ENCODE data around the gene TRIM47. TPM values are rescaled to one million over a fixed set of nuclear protein-coding genes. Genes with fewer than 3 reads are reported as not detected.

Gene TRIM47
- total and polyA plus RNA-seq, 2 of the 13 experiments (the other 11 are each of a cell fraction or from before 2014, with no cell fraction given), result 33.5 to 82.0 TPM

GRCh38 chr17:75845058-75845711 is 33.2 kb downstream of the TRIM47 start (continued):
- TF ChIP-seq, protein P1, sequence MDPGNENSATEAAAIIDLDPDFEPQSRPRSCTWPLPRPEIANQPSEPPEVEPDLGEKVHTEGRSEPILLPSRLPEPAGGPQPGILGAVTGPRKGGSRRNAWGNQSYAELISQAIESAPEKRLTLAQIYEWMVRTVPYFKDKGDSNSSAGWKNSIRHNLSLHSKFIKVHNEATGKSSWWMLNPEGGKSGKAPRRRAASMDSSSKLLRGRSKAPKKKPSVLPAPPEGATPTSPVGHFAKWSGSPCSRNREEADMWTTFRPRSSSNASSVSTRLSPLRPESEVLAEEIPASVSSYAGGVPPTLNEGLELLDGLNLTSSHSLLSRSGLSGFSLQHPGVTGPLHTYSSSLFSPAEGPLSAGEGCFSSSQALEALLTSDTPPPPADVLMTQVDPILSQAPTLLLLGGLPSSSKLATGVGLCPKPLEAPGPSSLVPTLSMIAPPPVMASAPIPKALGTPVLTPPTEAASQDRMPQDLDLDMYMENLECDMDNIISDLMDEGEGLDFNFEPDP (CRISPR knock-in tag; conservative IDR thresholded peaks at IDR 0.05), result no peak
- TF ChIP-seq, protein P2, sequence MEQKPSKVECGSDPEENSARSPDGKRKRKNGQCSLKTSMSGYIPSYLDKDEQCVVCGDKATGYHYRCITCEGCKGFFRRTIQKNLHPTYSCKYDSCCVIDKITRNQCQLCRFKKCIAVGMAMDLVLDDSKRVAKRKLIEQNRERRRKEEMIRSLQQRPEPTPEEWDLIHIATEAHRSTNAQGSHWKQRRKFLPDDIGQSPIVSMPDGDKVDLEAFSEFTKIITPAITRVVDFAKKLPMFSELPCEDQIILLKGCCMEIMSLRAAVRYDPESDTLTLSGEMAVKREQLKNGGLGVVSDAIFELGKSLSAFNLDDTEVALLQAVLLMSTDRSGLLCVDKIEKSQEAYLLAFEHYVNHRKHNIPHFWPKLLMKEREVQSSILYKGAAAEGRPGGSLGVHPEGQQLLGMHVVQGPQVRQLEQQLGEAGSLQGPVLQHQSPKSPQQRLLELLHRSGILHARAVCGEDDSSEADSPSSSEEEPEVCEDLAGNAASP (CRISPR knock-in tag; IDR thresholded peaks at IDR 0.05; ENCODE audit: borderline replicate concordance), result 0 out of 2 replicates have a peak, but pooled peaks have one; percentile 7
- TF ChIP-seq ZGPAT (CRISPR knock-in tag; IDR thresholded peaks at IDR 0.05) (peak; percentile 72), NONO (IDR thresholded peaks at IDR 0.05) (no peak), NONO (CRISPR knock-in tag; conservative IDR thresholded peaks at IDR 0.05) (peak; percentile 73; the same call in 1 of the 2 replicates), NR2F1 (CRISPR knock-in tag; IDR thresholded peaks at IDR 0.05) (0 out of 4 replicates have a peak, but pooled peaks of 1 of the 2 experiments have one; percentile 26), ZNF460 (CRISPR knock-in tag; IDR thresholded peaks at IDR 0.05; ENCODE audit: borderline replicate concordance) (peak; percentile 35; the same call in 1 of the 2 replicates), CCDC6 (CRISPR knock-in tag; IDR thresholded peaks at IDR 0.05) (no peak), ZNF781 (CRISPR knock-in tag; IDR thresholded peaks at IDR 0.05; ENCODE audit: borderline replicate concordance, not compliant biosample characterization) (peak; percentile 92), HMG20B (CRISPR knock-in tag; conservative IDR thresholded peaks at IDR 0.05) (peak; percentile 70)
- TF ChIP-seq, protein P3, sequence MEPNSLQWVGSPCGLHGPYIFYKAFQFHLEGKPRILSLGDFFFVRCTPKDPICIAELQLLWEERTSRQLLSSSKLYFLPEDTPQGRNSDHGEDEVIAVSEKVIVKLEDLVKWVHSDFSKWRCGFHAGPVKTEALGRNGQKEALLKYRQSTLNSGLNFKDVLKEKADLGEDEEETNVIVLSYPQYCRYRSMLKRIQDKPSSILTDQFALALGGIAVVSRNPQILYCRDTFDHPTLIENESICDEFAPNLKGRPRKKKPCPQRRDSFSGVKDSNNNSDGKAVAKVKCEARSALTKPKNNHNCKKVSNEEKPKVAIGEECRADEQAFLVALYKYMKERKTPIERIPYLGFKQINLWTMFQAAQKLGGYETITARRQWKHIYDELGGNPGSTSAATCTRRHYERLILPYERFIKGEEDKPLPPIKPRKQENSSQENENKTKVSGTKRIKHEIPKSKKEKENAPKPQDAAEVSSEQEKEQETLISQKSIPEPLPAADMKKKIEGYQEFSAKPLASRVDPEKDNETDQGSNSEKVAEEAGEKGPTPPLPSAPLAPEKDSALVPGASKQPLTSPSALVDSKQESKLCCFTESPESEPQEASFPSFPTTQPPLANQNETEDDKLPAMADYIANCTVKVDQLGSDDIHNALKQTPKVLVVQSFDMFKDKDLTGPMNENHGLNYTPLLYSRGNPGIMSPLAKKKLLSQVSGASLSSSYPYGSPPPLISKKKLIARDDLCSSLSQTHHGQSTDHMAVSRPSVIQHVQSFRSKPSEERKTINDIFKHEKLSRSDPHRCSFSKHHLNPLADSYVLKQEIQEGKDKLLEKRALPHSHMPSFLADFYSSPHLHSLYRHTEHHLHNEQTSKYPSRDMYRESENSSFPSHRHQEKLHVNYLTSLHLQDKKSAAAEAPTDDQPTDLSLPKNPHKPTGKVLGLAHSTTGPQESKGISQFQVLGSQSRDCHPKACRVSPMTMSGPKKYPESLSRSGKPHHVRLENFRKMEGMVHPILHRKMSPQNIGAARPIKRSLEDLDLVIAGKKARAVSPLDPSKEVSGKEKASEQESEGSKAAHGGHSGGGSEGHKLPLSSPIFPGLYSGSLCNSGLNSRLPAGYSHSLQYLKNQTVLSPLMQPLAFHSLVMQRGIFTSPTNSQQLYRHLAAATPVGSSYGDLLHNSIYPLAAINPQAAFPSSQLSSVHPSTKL (CRISPR knock-in tag; IDR thresholded peaks at IDR 0.05), result peak; percentile 44

All from HepG2 (cell line).